HG03159 (cell line): ENCODE data around the gene PPP2R5D.
"Not testable (repeated sequence)": the region's sequence is repeated elsewhere in the genome, so short reads cannot be mapped to it uniquely, and the experiment has no call there.

Experiments used
- ATAC-seq: cut with Tn5 transposase; IDR thresholded peaks from one replicate; pipeline ENCODE4 v1.9.1; 2021; ENCODE audit warnings: mild to moderate bottlenecking, moderate library complexity; ENCODE audit not compliant: unreplicated experiment

Gene PPP2R5D

GRCh38 chr6:42984001-42984923, at the start of gene PPP2R5D:
Gene PPP2R5D (plus strand): TSS chr6:42984570. CDS start chr6:42984678, 108 bp downstream.
- peak; percentile 92 for ATAC-seq

- ATAC-seq: no peak
Observed at GRCh38 chr6:42935322-42935721, 49.0 kb upstream of the PPP2R5D start.

GRCh38 chr6:42936398-42936797, 48.0 kb upstream of the PPP2R5D start:
- ATAC-seq: no peak

GRCh38 chr6:42937548-42938427, 46.6 kb upstream of the PPP2R5D start:
- ATAC-seq: no peak

GRCh38 chr6:42938428-42938796, 46.0 kb upstream of the PPP2R5D start:
- no peak for ATAC-seq

- ATAC-seq: no peak
Observed at GRCh38 chr6:42938987-42939809, 45.2 kb upstream of the PPP2R5D start.

- ATAC-seq: no peak
Observed at GRCh38 chr6:42939810-42940167, 44.6 kb upstream of the PPP2R5D start.

- no peak for ATAC-seq
Observed at GRCh38 chr6:42940493-42941045, 43.8 kb upstream of the PPP2R5D start.

- not testable (repeated sequence) for ATAC-seq
Observed at GRCh38 chr6:42941356-42941755, 43.0 kb upstream of the PPP2R5D start.

- no peak for ATAC-seq
Observed at GRCh38 chr6:42942444-42942843, 41.9 kb upstream of the PPP2R5D start.

- no peak for ATAC-seq
Observed at GRCh38 chr6:42947950-42948349, 36.4 kb upstream of the PPP2R5D start.

- ATAC-seq: no peak
Observed at GRCh38 chr6:42952389-42952788, 32.0 kb upstream of the PPP2R5D start.

GRCh38 chr6:42954405-42954804, 30.0 kb upstream of the PPP2R5D start:
- not testable (repeated sequence) for ATAC-seq

- no peak for ATAC-seq
Observed at GRCh38 chr6:42958125-42958524, 26.2 kb upstream of the PPP2R5D start.

GRCh38 chr6:42959917-42960242, 24.5 kb upstream of the PPP2R5D start:
- ATAC-seq: no peak

- ATAC-seq: no peak
Observed at GRCh38 chr6:42960243-42961019, 23.9 kb upstream of the PPP2R5D start, which contains the start of gene GNMT. Gene GNMT (plus strand): TSS chr6:42960754. CDS start chr6:42960768, 14 bp downstream.

GRCh38 chr6:42961020-42961470, 23.3 kb upstream of the PPP2R5D start:
- ATAC-seq: no peak

- no peak for ATAC-seq
Observed at GRCh38 chr6:42962096-42962495, 22.3 kb upstream of the PPP2R5D start.

- ATAC-seq: no peak
Observed at GRCh38 chr6:42962502-42963178, 21.7 kb upstream of the PPP2R5D start.
